ENCODE results near the gene ADCY9. TPM values are rescaled to one million over a fixed set of nuclear protein-coding genes. Genes with fewer than 3 reads are reported as not detected.

ADCY9 gene
- total RNA-seq, 1 donor from 2014 or later, result 6.9 TPM

DNA sequence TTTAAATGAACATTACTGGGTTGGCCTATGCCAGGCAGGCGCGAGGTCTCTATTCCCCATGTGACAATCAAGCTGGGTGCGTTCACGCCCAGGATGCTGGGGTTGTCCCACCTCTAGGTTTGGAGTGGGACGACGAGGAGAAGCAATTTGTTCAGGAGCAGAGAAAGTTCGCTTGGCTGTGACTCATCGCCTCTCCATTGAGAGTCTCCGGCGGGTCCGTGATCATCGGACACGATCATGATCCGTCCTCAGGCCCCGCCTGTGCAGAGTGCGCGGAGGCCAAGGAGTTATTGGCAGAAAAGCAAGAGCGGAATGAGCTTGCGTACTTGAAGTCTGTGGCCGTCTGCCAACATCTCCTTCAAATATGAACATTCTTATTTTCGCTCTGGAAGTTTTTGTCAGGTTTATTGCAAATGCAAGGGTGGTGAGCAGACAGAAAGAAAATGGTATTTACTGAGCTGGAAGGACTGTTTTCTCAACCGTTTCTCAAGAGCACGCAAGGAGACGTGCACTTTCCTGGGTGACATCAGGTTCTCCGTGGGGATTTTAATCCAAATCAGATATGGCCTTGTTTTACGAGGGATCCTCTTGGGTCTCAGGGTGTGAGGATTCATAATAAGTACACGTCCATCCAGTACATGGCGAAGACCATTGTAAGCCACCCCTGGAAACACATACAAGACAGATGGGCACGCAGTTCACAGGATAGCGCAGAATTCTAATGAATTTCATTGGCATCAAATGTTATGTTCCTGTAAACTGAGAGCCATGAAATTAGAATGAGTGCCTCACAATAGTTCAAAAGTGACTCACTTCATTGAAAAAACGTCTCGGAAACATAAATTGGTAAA is 165.7 kb downstream of the ADCY9 start:
- Mint-ChIP-seq H3K27ac (peak overlapping the region; percentile 60), H3K36me3 (ENCODE audit: insufficient read depth) (no peaks in the 10 kb centered on the region), H3K27me3 (peaks cover 11% of the 10 kb centered on the region), H3K9me3 (ENCODE audit: low read depth) (no peaks in the 10 kb centered on the region), H3K4me1 (ENCODE audit: low read depth) (no peaks in the 10 kb centered on the region), H3K4me3 (ENCODE audit: low read depth) (no peak overlapping the region)
- TF ChIP-seq, protein P1, sequence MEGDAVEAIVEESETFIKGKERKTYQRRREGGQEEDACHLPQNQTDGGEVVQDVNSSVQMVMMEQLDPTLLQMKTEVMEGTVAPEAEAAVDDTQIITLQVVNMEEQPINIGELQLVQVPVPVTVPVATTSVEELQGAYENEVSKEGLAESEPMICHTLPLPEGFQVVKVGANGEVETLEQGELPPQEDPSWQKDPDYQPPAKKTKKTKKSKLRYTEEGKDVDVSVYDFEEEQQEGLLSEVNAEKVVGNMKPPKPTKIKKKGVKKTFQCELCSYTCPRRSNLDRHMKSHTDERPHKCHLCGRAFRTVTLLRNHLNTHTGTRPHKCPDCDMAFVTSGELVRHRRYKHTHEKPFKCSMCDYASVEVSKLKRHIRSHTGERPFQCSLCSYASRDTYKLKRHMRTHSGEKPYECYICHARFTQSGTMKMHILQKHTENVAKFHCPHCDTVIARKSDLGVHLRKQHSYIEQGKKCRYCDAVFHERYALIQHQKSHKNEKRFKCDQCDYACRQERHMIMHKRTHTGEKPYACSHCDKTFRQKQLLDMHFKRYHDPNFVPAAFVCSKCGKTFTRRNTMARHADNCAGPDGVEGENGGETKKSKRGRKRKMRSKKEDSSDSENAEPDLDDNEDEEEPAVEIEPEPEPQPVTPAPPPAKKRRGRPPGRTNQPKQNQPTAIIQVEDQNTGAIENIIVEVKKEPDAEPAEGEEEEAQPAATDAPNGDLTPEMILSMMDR (IDR thresholded peaks at IDR 0.05; ENCODE audit: unreplicated experiment), result no peak
- no peak for DNase-seq (ENCODE audit: low spot score, unreplicated experiment)

DNA sequence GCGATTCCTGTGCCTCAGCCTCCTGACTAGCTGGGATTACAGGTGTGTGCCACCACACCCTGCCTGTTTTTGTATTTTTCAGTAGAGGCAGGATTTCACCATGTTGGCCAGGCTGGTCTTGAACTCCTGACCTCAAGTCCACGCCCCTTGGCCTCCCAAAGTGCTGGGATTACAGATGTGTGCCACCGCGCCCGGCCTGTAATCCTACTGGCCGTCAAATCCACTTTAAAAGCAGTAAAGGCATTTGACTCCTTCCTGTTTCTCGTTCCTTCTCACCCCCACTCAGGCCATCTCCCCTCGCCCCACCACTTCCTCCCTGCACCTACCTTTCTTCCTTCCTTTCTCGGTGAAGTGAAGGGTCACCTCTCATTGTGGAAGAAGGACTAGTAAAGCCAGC is 166.3 kb downstream of the ADCY9 start:
- TF ChIP-seq, protein P1 (IDR thresholded peaks at IDR 0.05; ENCODE audit: unreplicated experiment), result no peak
- no peak for DNase-seq (ENCODE audit: low spot score, unreplicated experiment)
- no peaks in the 10 kb centered on the region for H3K4me1 Mint-ChIP-seq (ENCODE audit: low read depth)
- H3K27me3 Mint-ChIP-seq, result peaks cover 11% of the 10 kb centered on the region
- no peaks in the 10 kb centered on the region for H3K9me3 Mint-ChIP-seq (ENCODE audit: low read depth)
- H3K4me3 Mint-ChIP-seq (ENCODE audit: low read depth), result no peak overlapping the region
- no peaks in the 10 kb centered on the region for H3K36me3 Mint-ChIP-seq (ENCODE audit: insufficient read depth)
- no peak overlapping the region for H3K27ac Mint-ChIP-seq

DNA sequence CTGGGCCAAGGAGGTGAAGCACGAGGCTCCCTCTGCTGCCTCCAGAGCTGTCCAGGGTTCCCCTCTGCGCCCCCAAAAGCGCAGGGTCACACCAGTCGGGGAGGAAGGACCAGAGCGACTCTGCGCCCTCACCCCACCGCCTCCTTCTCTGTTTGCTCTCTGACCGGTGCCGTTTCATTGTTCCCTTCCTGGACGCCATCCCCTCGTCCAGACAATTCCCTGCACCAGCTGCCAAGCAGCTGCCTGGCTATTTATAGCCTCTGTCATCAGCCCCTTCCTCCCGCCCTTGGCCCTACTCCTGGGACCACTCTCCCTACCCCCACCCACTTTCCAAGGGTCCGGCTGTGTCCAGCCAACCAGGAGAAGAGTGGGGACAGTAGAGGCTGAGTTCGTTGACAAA is 167.0 kb downstream of the ADCY9 start:
- DNase-seq (ENCODE audit: low spot score, unreplicated experiment), result no peak
- TF ChIP-seq, protein P1 (IDR thresholded peaks at IDR 0.05; ENCODE audit: unreplicated experiment), result no peak
- Mint-ChIP-seq H3K9me3 (ENCODE audit: low read depth) (no peaks in the 10 kb centered on the region), H3K27ac (no peak overlapping the region), H3K4me1 (ENCODE audit: low read depth) (no peaks in the 10 kb centered on the region), H3K36me3 (ENCODE audit: insufficient read depth) (no peaks in the 10 kb centered on the region), H3K4me3 (ENCODE audit: low read depth) (no peak overlapping the region), H3K27me3 (peaks cover 6% of the 10 kb centered on the region)

DNA sequence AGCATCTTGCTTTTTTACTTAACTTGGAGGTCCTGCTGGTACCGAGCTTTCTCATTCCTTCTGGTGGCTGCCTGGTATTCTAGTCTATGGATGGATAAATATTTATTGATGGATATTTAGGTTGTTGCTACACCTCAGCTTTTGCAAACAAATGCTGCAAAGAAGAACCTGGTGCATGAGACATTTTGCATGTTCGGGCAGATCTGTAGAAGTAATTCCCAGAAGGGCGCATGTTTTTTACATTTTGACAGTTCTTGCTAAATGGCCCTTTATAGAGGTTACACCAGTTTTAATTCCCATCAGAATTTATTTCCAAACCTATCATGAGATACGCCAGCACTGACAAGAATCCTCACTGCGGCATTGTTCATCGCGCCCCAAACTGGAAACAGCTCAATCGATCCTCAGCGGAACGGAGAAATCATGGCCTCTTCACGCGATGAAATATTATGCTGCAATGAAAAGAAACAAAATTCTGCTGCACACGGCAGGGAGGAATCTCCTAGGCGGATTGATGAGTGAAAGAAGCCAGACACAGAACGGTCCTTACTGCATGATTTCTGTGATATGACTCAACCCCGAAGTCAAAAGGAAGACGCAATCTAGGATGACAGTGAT is 167.8 kb downstream of the ADCY9 start:
- TF ChIP-seq, protein P1 (IDR thresholded peaks at IDR 0.05; ENCODE audit: unreplicated experiment), result no peak
- no peaks in the 10 kb centered on the region for H3K36me3 Mint-ChIP-seq (ENCODE audit: insufficient read depth)
- no peak overlapping the region for H3K4me3 Mint-ChIP-seq (ENCODE audit: low read depth)
- DNase-seq (ENCODE audit: low spot score, unreplicated experiment), result no peak
- H3K9me3 Mint-ChIP-seq (ENCODE audit: low read depth), result peaks cover under 1% of the 10 kb centered on the region
- no peaks in the 10 kb centered on the region for H3K4me1 Mint-ChIP-seq (ENCODE audit: low read depth)
- peaks cover 6% of the 10 kb centered on the region for H3K27me3 Mint-ChIP-seq
- no peak overlapping the region for H3K27ac Mint-ChIP-seq

DNA sequence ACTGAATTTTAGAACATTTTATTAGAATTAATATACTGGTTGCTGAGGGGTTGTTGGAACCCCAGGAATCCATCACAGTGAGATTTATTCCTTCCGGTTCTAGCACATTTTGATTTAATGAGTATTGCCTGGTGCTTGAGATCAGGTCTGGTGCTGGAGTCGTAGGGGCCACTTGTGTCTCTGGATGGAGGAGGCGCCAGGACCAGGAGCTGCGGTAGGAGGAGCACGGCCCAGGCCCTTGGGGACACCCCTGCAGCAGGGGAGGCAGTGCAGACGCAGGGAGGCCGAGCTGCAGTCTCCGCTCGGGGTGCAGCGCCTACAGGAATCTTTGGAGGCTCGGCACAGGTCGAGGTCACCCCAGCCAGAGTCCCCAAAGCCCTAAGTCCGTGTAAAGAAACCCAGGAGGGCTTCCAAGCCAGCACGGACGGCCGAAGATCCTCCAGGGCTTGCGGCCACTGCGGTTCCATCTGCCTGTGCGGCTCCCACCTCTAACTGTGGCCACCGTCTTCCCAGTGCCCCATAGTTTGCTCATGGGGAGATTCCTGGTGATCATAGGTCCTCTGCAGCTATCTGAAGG is 169.6 kb downstream of the ADCY9 start:
- Mint-ChIP-seq H3K9me3 (ENCODE audit: low read depth) (peaks cover 5% of the 10 kb centered on the region), H3K4me1 (ENCODE audit: low read depth) (no peaks in the 10 kb centered on the region), H3K36me3 (ENCODE audit: insufficient read depth) (no peaks in the 10 kb centered on the region), H3K27me3 (peaks cover 4% of the 10 kb centered on the region), H3K27ac (no peak overlapping the region), H3K4me3 (ENCODE audit: low read depth) (no peak overlapping the region)
- DNase-seq (ENCODE audit: low spot score, unreplicated experiment), result no peak
- TF ChIP-seq, protein P1 (IDR thresholded peaks at IDR 0.05; ENCODE audit: unreplicated experiment), result no peak
